WTC11 (cell line): Measurements from ENCODE around the gene ANXA8. TPM values are rescaled to one million over a fixed set of nuclear protein-coding genes. Genes with fewer than 3 reads are reported as not detected.

Source experiments
- ATAC-seq: fragments of 200-7000 bp; cut with Tn5 transposase; 2 replicates; pipeline ENCODE4 v1.10.0; 2021; ENCODE audit warnings: mild to moderate bottlenecking, moderate library complexity
- CTCF ChIA-PET: fragments of 300-600 bp; sonication (Branson Sonifier 250); formaldehyde crosslinking; loops from one replicate; lab custom pipeline; 2021; ENCODE audit warnings: antibody characterized with exemption; lab: Charles Lee
- POLR2A ChIA-PET: fragments of 350-600 bp; sonication (Branson Sonifier 250); formaldehyde crosslinking; loops from one replicate; lab custom pipeline; 2021; ENCODE audit warnings: antibody characterized with exemption; lab: Charles Lee
- DNase-seq: peaks from one replicate; pipeline ENCODE4 v3.0.0; 2021; ENCODE audit warnings: low spot score
- H3K27ac Mint-ChIP-seq: 2 replicates; pipeline ENCODE4 v1.8.0; 2021; ENCODE audit warnings: mixed read lengths
- H3K27me3 Mint-ChIP-seq: 2 replicates; pipeline ENCODE4 v1.8.0; 2021; ENCODE audit warnings: low read depth, mild to moderate bottlenecking, moderate library complexity, mixed read lengths
- H3K36me3 Mint-ChIP-seq: 2 replicates; pipeline ENCODE4 v1.8.0; 2021; ENCODE audit warnings: mixed read lengths
- H3K4me1 Mint-ChIP-seq: 2 replicates; pipeline ENCODE4 v1.8.0; 2022; ENCODE audit warnings: mixed read lengths
- H3K4me3 Mint-ChIP-seq: 2 replicates; pipeline ENCODE4 v1.8.0; 2021; ENCODE audit warnings: mild to moderate bottlenecking, moderate library complexity, mixed read lengths
- H3K9me3 Mint-ChIP-seq: 2 replicates; pipeline ENCODE4 v1.8.0; 2021; ENCODE audit warnings: mixed read lengths
- CREB1 ChIP-seq: sonication (generic); formaldehyde crosslinking; IDR thresholded peaks from 2 replicates; pipeline ENCODE4 v1.8.0; 2023; ENCODE audit warnings: mild to moderate bottlenecking, missing genetic modification reagents
- FOXP1 ChIP-seq: sonication (generic); formaldehyde crosslinking; IDR thresholded peaks from 2 replicates; pipeline ENCODE4 v1.8.0; 2022; ENCODE audit warnings: missing genetic modification reagents, mild to moderate bottlenecking, moderate library complexity, borderline replicate concordance
- GABPB1 ChIP-seq: sonication (generic); formaldehyde crosslinking; IDR thresholded peaks from 2 replicates; pipeline ENCODE4 v1.8.1; 2023; ENCODE audit warnings: mild to moderate bottlenecking, missing genetic modification reagents
- GRHL2 ChIP-seq: fragments of 250-450 bp; sonication (Bioruptor Pico); IDR thresholded peaks from 2 replicates; pipeline ENCODE4 v1.8.0; 2022; ENCODE audit warnings: mild to moderate bottlenecking, moderate library complexity; ENCODE audit not compliant: insufficient replicate concordance, severe bottlenecking
- JAZF1 ChIP-seq: fragments of 250-450 bp; sonication (Bioruptor Pico); IDR thresholded peaks from 2 replicates; pipeline ENCODE4 v1.9.0; 2021; ENCODE audit warnings: moderate library complexity, mild to moderate bottlenecking, inconsistent platforms
- JUN ChIP-seq: sonication (generic); formaldehyde crosslinking; IDR thresholded peaks from 2 replicates; pipeline ENCODE4 v1.8.0; 2023; ENCODE audit warnings: mild to moderate bottlenecking, missing genetic modification reagents
- MYBL2 ChIP-seq: sonication (generic); formaldehyde crosslinking; IDR thresholded peaks from 2 replicates; pipeline ENCODE4 v1.8.1; 2023; ENCODE audit warnings: mild to moderate bottlenecking, moderate library complexity, missing genetic modification reagents
- NFYB ChIP-seq: sonication (generic); formaldehyde crosslinking; conservative IDR thresholded peaks from 2 replicates; pipeline ENCODE4 v1.8.0; 2022; ENCODE audit warnings: low read depth, missing genetic modification reagents
- NR2C2 ChIP-seq: sonication (generic); formaldehyde crosslinking; IDR thresholded peaks from 2 replicates; pipeline ENCODE4 v1.8.0; 2022; ENCODE audit warnings: mild to moderate bottlenecking, missing genetic modification reagents
- RELA ChIP-seq: sonication (generic); formaldehyde crosslinking; IDR thresholded peaks from 2 replicates; pipeline ENCODE4 v1.8.1; 2022; ENCODE audit warnings: missing genetic modification reagents, mild to moderate bottlenecking, borderline replicate concordance
- RORB ChIP-seq: fragments of 250-450 bp; sonication (Bioruptor Pico); IDR thresholded peaks from 2 replicates; pipeline ENCODE4 v1.9.0; 2021; ENCODE audit warnings: mild to moderate bottlenecking
- SMAD4 ChIP-seq: sonication (generic); formaldehyde crosslinking; IDR thresholded peaks from 2 replicates; pipeline ENCODE4 v1.8.0; 2022; ENCODE audit warnings: mild to moderate bottlenecking, missing genetic modification reagents
- TCF7 ChIP-seq: sonication (generic); formaldehyde crosslinking; IDR thresholded peaks from 2 replicates; pipeline ENCODE4 v1.8.0; 2022; ENCODE audit warnings: mild to moderate bottlenecking, low read depth, missing genetic modification reagents, moderate library complexity
- ZNF416 ChIP-seq: fragments of 250-450 bp; sonication (Bioruptor Pico); IDR thresholded peaks from 2 replicates; pipeline ENCODE4 v1.9.0; 2021; ENCODE audit warnings: mild to moderate bottlenecking, inconsistent platforms
- ZNF671 ChIP-seq: fragments of 250-450 bp; sonication (Bioruptor Pico); IDR thresholded peaks from 2 replicates; pipeline ENCODE4 v1.8.0; 2021; ENCODE audit warnings: mild to moderate bottlenecking
- total RNA-seq: library from RNA; stranded (reverse); gene quantifications from 3 replicates; pipeline ENCODE4 v1.2.3, GENCODE V29; 2021
- TF ChIP-seq, protein P1 (sequence below): sonication (generic); formaldehyde crosslinking; IDR thresholded peaks from 2 replicates; pipeline ENCODE4 v1.8.1; 2022; ENCODE audit warnings: missing genetic modification reagents, borderline replicate concordance
- TF ChIP-seq, protein P2 (sequence below): sonication (generic); formaldehyde crosslinking; IDR thresholded peaks from 2 replicates; pipeline ENCODE4 v1.8.0; 2022; ENCODE audit warnings: mild to moderate bottlenecking, missing genetic modification reagents
- TF ChIP-seq, protein P3 (sequence below): sonication (generic); formaldehyde crosslinking; IDR thresholded peaks from 2 replicates; pipeline ENCODE4 v1.8.0; 2023; ENCODE audit warnings: missing genetic modification reagents, mild to moderate bottlenecking, borderline replicate concordance
- TF ChIP-seq, protein P4 (sequence below): fragments of 250-450 bp; sonication (Bioruptor Pico); IDR thresholded peaks from 2 replicates; pipeline ENCODE4 v1.9.0; 2021; ENCODE audit warnings: mild to moderate bottlenecking, borderline replicate concordance
- TF ChIP-seq, protein P5 (sequence below): sonication (generic); formaldehyde crosslinking; IDR thresholded peaks from 2 replicates; pipeline ENCODE4 v1.8.0; 2023; ENCODE audit warnings: missing genetic modification reagents

Gene ANXA8
- total RNA-seq, 1 experiment from 2014 or later = 0.20 TPM

DNA sequence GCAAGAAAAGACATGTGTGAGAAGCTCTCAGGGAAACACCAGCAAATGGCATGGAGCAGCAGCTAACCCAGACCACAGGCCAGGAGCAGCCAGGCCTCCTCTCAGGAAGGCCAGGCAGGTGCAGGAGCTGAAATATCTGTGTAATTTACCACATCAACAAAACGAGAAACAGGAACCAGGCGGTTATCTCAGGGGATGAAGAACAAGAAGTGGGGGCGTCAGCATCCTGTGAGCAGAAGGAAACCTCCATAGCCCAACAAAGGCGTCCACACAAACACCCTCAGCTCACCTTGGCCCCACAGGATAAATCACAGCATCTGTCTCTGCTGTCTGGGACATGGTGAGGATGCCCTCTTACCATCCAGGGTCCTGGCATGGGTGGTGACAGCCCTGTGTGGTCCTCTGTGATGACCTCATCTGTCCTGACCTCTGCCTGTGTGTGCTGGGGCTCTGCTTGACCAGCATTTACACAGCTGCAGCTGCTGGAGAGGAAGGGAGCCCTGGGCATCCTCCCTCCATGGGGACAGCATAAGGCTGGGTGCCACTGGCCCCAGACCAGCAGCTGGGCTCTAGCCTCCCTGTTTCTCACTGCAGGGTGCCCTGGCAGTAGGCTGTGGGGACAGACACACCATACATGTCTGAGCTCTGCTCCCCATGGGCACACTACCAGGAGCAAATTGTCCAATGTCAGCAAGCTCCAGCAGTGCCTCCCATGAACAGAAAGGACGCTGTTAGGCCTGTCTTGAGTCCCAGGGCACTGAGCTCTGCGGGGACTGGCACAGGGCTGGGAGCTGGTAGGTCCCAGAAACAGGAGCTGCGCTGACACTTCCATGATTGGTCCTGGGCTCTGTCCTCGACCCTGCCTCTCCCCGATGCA, 34.6 kb downstream of the ANXA8 start (continued):
- TF ChIP-seq, protein P1, sequence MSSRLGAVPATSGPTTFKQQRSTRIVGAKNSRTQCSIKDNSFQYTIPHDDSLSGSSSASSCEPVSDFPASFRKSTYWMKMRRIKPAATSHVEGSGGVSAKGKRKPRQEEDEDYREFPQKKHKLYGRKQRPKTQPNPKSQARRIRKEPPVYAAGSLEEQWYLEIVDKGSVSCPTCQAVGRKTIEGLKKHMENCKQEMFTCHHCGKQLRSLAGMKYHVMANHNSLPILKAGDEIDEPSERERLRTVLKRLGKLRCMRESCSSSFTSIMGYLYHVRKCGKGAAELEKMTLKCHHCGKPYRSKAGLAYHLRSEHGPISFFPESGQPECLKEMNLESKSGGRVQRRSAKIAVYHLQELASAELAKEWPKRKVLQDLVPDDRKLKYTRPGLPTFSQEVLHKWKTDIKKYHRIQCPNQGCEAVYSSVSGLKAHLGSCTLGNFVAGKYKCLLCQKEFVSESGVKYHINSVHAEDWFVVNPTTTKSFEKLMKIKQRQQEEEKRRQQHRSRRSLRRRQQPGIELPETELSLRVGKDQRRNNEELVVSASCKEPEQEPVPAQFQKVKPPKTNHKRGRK = no peak
- TF ChIP-seq RORB (no peak), JAZF1 (no peak), CREB1 (CRISPR knock-in tag) (no peak), GABPB1 (CRISPR knock-in tag) (no peak), NFYB (CRISPR knock-in tag) (no peak), ZNF671 (CRISPR knock-in tag) (no peak)
- TF ChIP-seq, protein P2, sequence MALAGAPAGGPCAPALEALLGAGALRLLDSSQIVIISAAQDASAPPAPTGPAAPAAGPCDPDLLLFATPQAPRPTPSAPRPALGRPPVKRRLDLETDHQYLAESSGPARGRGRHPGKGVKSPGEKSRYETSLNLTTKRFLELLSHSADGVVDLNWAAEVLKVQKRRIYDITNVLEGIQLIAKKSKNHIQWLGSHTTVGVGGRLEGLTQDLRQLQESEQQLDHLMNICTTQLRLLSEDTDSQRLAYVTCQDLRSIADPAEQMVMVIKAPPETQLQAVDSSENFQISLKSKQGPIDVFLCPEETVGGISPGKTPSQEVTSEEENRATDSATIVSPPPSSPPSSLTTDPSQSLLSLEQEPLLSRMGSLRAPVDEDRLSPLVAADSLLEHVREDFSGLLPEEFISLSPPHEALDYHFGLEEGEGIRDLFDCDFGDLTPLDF (CRISPR knock-in tag) = no peak
- TF ChIP-seq, protein P3, sequence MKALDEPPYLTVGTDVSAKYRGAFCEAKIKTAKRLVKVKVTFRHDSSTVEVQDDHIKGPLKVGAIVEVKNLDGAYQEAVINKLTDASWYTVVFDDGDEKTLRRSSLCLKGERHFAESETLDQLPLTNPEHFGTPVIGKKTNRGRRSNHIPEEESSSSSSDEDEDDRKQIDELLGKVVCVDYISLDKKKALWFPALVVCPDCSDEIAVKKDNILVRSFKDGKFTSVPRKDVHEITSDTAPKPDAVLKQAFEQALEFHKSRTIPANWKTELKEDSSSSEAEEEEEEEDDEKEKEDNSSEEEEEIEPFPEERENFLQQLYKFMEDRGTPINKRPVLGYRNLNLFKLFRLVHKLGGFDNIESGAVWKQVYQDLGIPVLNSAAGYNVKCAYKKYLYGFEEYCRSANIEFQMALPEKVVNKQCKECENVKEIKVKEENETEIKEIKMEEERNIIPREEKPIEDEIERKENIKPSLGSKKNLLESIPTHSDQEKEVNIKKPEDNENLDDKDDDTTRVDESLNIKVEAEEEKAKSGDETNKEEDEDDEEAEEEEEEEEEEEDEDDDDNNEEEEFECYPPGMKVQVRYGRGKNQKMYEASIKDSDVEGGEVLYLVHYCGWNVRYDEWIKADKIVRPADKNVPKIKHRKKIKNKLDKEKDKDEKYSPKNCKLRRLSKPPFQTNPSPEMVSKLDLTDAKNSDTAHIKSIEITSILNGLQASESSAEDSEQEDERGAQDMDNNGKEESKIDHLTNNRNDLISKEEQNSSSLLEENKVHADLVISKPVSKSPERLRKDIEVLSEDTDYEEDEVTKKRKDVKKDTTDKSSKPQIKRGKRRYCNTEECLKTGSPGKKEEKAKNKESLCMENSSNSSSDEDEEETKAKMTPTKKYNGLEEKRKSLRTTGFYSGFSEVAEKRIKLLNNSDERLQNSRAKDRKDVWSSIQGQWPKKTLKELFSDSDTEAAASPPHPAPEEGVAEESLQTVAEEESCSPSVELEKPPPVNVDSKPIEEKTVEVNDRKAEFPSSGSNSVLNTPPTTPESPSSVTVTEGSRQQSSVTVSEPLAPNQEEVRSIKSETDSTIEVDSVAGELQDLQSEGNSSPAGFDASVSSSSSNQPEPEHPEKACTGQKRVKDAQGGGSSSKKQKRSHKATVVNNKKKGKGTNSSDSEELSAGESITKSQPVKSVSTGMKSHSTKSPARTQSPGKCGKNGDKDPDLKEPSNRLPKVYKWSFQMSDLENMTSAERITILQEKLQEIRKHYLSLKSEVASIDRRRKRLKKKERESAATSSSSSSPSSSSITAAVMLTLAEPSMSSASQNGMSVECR (CRISPR knock-in tag) = no peak

DNA sequence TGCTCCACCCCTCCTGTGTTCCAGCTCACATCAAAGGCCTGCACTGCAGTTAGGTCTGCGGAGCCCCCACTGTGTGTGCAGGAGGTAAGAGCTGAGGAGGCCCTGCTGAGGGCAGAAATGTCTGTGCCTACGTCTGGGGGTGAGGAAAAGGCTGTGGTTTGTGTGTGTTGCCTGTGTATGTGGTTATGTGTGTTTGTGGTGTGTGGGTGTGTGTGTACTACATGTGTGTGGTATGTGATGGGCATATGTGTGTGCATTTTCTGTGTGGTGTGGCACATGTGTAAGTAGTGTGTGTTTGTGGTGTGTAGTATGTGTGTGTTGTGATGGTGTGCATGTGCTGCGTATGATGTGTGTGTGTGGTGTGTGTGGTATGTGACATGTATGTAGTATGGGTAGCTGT, 36.2 kb downstream of the ANXA8 start:
- ATAC-seq (no peak), DNase-seq (no peak)
- Mint-ChIP-seq H3K4me1 (peaks cover 4% of the 10 kb centered on the region; the same call in 1 of the 2 replicates), H3K9me3 (peaks cover 21% of the 10 kb centered on the region), H3K36me3 (peaks cover 9% of the 10 kb centered on the region), H3K4me3 (no peak overlapping the region), H3K27ac (no peak overlapping the region), H3K27me3 (no peaks in the 10 kb centered on the region)
- ChIA-PET CTCF (no interaction called here), POLR2A (no interaction called here)
- TF ChIP-seq MYBL2 (CRISPR knock-in tag) (no peak), FOXP1 (no peak), TCF7 (no peak), SMAD4 (CRISPR knock-in tag) (no peak), RELA (CRISPR knock-in tag) (no peak), NR2C2 (CRISPR knock-in tag) (no peak), ZNF416 (CRISPR knock-in tag) (no peak), JUN (CRISPR knock-in tag) (no peak), GRHL2 (CRISPR knock-in tag) (no peak)
- TF ChIP-seq, protein P4, sequence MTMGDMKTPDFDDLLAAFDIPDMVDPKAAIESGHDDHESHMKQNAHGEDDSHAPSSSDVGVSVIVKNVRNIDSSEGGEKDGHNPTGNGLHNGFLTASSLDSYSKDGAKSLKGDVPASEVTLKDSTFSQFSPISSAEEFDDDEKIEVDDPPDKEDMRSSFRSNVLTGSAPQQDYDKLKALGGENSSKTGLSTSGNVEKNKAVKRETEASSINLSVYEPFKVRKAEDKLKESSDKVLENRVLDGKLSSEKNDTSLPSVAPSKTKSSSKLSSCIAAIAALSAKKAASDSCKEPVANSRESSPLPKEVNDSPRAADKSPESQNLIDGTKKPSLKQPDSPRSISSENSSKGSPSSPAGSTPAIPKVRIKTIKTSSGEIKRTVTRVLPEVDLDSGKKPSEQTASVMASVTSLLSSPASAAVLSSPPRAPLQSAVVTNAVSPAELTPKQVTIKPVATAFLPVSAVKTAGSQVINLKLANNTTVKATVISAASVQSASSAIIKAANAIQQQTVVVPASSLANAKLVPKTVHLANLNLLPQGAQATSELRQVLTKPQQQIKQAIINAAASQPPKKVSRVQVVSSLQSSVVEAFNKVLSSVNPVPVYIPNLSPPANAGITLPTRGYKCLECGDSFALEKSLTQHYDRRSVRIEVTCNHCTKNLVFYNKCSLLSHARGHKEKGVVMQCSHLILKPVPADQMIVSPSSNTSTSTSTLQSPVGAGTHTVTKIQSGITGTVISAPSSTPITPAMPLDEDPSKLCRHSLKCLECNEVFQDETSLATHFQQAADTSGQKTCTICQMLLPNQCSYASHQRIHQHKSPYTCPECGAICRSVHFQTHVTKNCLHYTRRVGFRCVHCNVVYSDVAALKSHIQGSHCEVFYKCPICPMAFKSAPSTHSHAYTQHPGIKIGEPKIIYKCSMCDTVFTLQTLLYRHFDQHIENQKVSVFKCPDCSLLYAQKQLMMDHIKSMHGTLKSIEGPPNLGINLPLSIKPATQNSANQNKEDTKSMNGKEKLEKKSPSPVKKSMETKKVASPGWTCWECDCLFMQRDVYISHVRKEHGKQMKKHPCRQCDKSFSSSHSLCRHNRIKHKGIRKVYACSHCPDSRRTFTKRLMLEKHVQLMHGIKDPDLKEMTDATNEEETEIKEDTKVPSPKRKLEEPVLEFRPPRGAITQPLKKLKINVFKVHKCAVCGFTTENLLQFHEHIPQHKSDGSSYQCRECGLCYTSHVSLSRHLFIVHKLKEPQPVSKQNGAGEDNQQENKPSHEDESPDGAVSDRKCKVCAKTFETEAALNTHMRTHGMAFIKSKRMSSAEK (CRISPR knock-in tag) = no peak
- TF ChIP-seq, protein P5, sequence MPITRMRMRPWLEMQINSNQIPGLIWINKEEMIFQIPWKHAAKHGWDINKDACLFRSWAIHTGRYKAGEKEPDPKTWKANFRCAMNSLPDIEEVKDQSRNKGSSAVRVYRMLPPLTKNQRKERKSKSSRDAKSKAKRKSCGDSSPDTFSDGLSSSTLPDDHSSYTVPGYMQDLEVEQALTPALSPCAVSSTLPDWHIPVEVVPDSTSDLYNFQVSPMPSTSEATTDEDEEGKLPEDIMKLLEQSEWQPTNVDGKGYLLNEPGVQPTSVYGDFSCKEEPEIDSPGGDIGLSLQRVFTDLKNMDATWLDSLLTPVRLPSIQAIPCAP (CRISPR knock-in tag) = no peak
